ENCODE data around the gene THSD4.
A peak's percentile ranks its signal among the peaks of the same experiment; 100 is the strongest.
"Not testable (repeated sequence)": the region's sequence is repeated elsewhere in the genome, so short reads cannot be mapped to it uniquely, and the experiment has no call there.

The THSD4 gene

DNA sequence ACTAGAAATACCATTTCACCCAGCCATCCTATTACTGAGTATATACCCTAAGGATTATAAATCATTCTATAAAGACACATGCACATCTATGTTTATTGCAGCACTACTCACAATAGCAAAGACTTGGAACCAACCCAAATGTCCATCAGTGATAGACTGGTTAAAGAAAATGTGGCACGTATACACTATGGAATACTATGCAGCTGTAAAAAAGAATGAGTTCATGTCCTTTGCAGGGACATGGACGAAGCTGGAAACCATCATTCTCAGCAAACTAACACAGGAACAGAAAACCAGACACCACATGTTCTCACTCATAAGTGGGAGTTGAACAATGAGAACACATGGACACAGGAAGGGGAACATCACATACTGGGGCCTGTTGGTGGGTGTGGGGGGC lies 324.2 kb downstream of the THSD4 start:
- H3K27ac Mint-ChIP-seq, H3K9me3 Mint-ChIP-seq, DNase-seq, H3K4me1 Mint-ChIP-seq, H3K4me3 Mint-ChIP-seq, H3K36me3 Mint-ChIP-seq, H3K27me3 Mint-ChIP-seq: not testable (repeated sequence)
- CTCF ChIA-PET = interaction anchor here (0.6 to 3.2 kb wide), 4 partner anchors 9 to 325 kb away, joined by 3 to 15 read pairs (median 6); no protein-coding TSS in a partner anchor

DNA sequence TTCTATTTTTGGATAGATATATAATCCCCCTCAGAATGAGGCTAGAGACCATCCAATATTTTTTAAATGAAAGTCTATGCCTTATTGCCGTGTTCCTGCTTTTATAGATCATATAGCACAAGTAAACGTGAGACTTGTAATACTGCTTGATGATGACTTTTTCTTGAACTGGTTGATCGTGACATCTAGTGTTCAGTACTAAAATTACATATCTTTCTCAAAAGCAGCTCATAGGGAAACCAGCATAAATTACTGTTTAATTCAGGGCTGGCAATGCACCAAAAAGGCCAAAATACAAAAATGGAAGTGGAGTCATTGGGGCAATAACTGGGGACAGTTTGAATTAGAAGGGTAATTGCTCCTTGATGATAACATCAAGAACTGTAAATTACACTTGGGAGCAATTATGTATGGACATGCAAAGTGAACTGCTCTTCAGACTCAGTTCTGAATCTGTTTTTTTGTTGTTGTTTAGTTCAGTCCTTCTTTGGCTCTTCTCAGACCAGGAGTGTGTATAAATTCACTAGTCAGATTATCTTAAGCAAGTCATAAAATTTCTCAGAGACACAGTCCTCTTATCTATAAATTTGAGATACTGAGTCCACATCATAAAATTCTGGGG lies 325.3 kb downstream of the THSD4 start:
- H3K27me3 Mint-ChIP-seq = peaks cover 3% of the 10 kb centered on the region
- CTCF ChIA-PET = interaction anchor here (0.6 to 3.2 kb wide), 10 partner anchors 9 to 616 kb away, joined by 3 to 15 read pairs (median 5); no protein-coding TSS in a partner anchor
- H3K4me1 Mint-ChIP-seq = no peaks in the 10 kb centered on the region
- H3K27ac Mint-ChIP-seq = no peak overlapping the region
- no peak overlapping the region for H3K4me3 Mint-ChIP-seq
- no peaks in the 10 kb centered on the region for H3K36me3 Mint-ChIP-seq
- no peak for DNase-seq
- H3K9me3 Mint-ChIP-seq = no peaks in the 10 kb centered on the region

DNA sequence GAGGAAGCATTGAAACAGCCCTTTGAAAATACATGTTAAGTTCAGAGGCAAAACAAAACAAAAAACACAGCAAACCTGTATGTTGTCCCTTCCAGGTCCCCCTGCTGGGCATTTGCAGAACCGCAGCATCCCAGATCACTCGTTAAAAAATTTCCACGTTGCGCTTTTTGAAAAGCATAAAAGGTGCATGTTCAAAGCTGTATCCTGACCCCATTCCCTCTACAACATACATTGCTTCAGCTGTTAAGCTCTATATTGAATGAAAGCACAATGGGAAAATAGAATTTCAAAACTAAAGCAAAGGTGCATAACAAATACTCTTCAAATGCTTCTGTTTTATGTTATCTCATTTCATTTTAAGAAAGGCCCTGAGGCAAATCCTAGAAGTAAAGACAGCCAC lies 328.3 kb downstream of the THSD4 start:
- no peaks in the 10 kb centered on the region for H3K4me1 Mint-ChIP-seq

DNA sequence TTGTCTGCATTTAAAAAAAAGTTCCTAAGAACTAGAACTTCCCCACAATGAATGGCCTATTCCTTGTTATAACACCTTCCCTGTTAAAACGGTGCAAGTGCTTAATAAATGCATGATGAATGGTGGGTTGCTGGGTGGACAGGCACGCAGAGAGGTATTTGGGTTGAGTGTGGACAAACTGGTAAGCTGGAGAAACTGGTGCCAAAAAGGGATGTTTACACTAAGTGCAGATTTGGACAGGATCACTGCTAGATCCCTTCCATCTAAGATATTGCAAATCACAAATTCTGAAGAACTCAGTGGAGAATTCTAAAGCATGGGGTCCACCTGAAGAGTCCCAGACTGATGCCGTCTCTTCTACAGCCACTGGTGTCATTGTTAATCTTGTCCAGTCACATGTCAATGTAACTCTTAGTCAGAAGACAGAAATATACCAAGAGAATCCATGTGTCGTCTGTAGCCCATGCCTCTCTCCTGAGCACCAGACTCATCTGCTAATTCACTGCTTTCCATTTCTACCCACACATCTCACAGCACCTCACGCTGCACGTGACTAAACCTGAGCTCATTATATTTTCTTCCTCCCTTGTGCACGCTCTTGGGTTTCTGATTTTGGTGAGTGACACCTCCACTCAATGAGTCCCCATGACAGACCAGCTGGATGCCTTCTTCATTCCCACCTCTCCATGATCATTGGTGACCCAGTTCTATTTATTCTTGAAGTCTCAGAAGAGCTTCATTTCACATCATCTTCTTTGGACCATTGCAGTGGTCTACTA lies 328.9 kb downstream of the THSD4 start:
- CTCF ChIA-PET = interaction anchor here (0.5 to 2.3 kb wide), 8 partner anchors 8 to 719 kb away, joined by 3 to 14 read pairs (median 3); no protein-coding TSS in a partner anchor
- H3K27ac Mint-ChIP-seq = no peak overlapping the region
- no peak for DNase-seq
- no peak overlapping the region for H3K4me3 Mint-ChIP-seq
- no peaks in the 10 kb centered on the region for H3K27me3 Mint-ChIP-seq
- H3K4me1 Mint-ChIP-seq = no peaks in the 10 kb centered on the region
- H3K36me3 Mint-ChIP-seq = no peaks in the 10 kb centered on the region
- no peaks in the 10 kb centered on the region for H3K9me3 Mint-ChIP-seq

More for the DNA sequence above, 328.3 kb downstream of the THSD4 start:
- CTCF ChIA-PET = interaction anchor here (0.7 to 2.3 kb wide), 5 partner anchors 9 to 57 kb away, joined by 3 to 14 read pairs (median 3); no protein-coding TSS in a partner anchor
- peak; percentile 58 for DNase-seq
- H3K4me3 Mint-ChIP-seq = no peak overlapping the region
- no peaks in the 10 kb centered on the region for H3K36me3 Mint-ChIP-seq
- no peaks in the 10 kb centered on the region for H3K27me3 Mint-ChIP-seq
- H3K27ac Mint-ChIP-seq = no peak overlapping the region
- no peaks in the 10 kb centered on the region for H3K9me3 Mint-ChIP-seq

DNA sequence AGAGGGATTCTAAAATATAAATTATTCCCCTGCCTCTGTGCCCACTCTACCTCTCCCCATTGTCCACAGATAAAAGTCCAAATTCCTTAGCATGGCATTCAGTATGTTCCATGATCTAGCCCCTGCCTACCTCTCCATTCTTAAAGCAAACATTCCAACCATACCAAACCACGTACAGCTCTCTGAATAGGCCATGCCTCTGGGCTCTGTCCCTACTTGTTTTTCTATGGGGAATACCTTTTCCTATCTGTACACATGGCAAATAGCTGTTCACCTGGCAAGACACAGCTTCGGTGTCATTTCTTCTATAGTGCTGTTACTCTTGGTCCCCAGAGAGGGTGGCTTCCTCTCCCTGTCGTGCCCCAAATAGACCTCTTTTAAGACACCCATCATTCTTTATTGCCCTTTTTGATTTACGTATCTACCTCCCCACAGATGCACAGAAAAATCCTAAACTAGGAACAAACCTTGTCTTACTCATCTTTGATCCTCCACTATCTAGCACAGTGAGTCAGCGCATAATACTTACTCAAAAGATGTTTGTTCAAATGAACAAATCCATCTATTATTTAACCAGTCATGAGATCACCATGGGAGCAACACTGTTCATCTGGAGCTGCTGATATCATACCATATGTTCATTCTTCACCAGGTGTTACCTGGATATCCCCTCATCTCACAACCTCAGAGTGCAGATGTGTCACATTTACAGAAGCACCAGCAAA lies 329.8 kb downstream of the THSD4 start:
- Mint-ChIP-seq H3K27me3 (peaks cover 4% of the 10 kb centered on the region), H3K27ac (no peak overlapping the region), H3K4me3 (no peak overlapping the region), H3K4me1 (no peaks in the 10 kb centered on the region), H3K9me3 (no peaks in the 10 kb centered on the region), H3K36me3 (no peaks in the 10 kb centered on the region)
- no peak for DNase-seq
- CTCF ChIA-PET = interaction anchor here (0.5 to 2.3 kb wide), 6 partner anchors 7 to 720 kb away, joined by 3 to 14 read pairs (median 4); no protein-coding TSS in a partner anchor

DNA sequence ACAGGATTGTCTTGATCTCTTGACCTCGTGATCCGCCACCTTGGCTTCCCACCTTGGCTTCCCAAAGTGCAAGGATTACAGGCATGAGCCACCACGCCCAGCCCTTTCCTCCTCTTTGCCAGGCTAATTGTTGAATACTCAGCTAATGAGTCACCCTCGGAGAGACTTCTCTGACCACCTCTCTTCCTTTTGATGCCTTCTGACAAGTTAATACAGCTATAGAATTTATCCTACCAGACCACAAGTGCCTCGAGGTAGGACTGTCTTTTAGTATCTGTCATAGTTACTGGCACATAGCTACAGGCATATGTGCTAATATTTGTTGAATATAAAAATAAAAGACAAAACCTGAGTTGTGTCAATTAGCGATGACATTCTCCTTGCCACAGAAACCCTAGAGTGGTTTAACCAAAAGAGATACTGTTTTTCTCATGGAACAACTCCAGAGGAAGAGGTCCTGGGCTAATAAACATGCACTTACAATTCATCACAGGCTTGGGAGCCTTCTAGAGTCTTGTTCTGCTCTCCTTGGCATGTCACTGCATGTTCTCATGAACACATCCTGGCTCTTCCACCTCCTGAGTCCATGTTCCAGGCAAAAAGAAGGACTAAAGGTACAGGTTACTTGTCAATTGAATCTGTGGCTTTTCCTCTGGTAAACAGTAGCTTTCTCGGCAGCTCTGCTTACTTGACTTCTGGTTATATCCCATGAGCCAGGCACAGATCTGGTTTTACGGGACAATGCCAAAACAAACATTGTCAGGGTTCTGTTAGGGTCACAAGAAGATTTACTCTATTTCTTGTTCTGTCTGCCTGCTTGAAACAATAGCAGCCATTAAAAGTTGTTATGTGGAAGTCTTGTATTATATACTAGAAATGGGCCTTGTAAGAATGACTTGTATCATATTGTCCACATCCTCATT lies 332.3 kb downstream of the THSD4 start:
- H3K4me3 Mint-ChIP-seq = no peak overlapping the region
- H3K9me3 Mint-ChIP-seq = no peaks in the 10 kb centered on the region
- CTCF ChIA-PET = interaction anchor here (1.0 kb wide), 1 partner anchor 29 kb away, joined by 3 read pairs; no protein-coding TSS in a partner anchor
- no peaks in the 10 kb centered on the region for H3K4me1 Mint-ChIP-seq
- no peaks in the 10 kb centered on the region for H3K36me3 Mint-ChIP-seq
- H3K27ac Mint-ChIP-seq = no peak overlapping the region
- peaks cover 8% of the 10 kb centered on the region for H3K27me3 Mint-ChIP-seq
- DNase-seq = no peak

DNA sequence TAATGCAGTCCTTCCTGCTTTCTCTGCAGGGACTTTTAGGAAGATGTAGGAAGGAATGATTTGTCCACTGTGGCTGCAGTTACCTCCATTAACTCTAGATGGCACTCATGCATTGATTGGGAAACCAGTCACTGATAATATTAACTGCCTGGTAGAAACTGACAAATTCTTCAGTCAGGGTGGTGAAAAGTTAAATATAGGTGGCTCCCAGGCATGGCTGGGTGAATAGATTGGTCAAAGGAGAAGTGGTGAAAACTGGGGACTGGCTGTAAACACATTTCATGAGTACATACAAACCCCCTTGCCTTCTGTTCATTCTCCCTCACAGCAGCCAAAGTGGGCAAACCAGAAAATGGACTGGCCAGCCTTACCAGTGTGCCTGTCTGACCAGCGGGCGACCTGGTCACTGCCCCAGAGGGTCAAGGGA lies 333.4 kb downstream of the THSD4 start:
- DNase-seq = no peak
- H3K4me3 Mint-ChIP-seq = no peak overlapping the region
- peaks cover 8% of the 10 kb centered on the region for H3K27me3 Mint-ChIP-seq
- H3K36me3 Mint-ChIP-seq = no peaks in the 10 kb centered on the region
- no peaks in the 10 kb centered on the region for H3K4me1 Mint-ChIP-seq
- H3K27ac Mint-ChIP-seq = no peak overlapping the region
- CTCF ChIA-PET = no interaction called here
- no peaks in the 10 kb centered on the region for H3K9me3 Mint-ChIP-seq

DNA sequence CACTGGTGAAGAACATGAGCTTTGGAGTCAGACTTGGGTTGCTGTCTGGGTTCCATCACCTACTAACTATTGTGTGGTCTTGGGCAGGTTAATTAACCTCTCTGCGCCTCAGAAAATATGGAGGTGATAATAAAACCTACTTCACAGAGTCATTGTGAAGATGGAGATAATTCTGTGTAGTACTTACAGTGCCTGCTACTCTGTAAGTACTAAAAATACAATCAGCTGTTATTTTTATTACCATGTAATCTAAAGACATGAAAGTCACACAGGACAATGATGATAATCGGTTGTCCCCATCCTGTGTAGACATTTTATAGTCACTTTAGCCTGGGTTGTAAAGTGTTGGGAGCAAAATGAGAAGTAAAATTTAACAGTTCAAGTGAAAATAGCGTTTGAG lies 334.1 kb downstream of the THSD4 start:
- H3K4me3 Mint-ChIP-seq = no peak overlapping the region
- H3K9me3 Mint-ChIP-seq = no peaks in the 10 kb centered on the region
- DNase-seq = no peak
- H3K36me3 Mint-ChIP-seq = no peaks in the 10 kb centered on the region
- CTCF ChIA-PET = interaction anchor here (1.3 kb wide), 1 partner anchor 9 kb away, joined by 5 read pairs; no protein-coding TSS in a partner anchor
- peaks cover 8% of the 10 kb centered on the region for H3K27me3 Mint-ChIP-seq
- H3K4me1 Mint-ChIP-seq = no peaks in the 10 kb centered on the region
- H3K27ac Mint-ChIP-seq = no peak overlapping the region

DNA sequence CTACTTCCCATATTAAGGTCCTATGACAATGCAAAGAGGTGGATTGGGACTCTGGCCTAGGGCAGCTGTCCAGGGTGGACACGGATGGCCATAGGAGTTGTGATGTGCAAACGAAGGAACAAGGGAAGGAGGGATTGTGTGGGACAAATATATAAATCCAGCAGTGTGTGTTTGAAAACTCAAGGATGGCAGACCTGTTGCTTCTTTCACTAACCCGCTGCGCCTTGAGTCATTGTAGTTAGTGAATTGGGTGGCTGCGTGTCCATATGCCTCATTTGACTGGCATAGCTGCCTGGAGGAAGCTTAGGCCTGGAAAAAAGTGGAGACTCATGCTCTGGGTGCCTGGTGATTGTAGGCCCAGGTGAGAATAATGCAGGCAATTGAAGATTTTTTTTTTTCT lies 334.7 kb downstream of the THSD4 start:
- no peaks in the 10 kb centered on the region for H3K4me1 Mint-ChIP-seq
- H3K4me3 Mint-ChIP-seq = no peak overlapping the region
- CTCF ChIA-PET = interaction anchor here (1.3 kb wide), 1 partner anchor 9 kb away, joined by 5 read pairs; no protein-coding TSS in a partner anchor
- no peaks in the 10 kb centered on the region for H3K9me3 Mint-ChIP-seq
- no peaks in the 10 kb centered on the region for H3K36me3 Mint-ChIP-seq
- H3K27ac Mint-ChIP-seq = no peak overlapping the region
- H3K27me3 Mint-ChIP-seq = peaks cover 10% of the 10 kb centered on the region
- DNase-seq = no peak

DNA sequence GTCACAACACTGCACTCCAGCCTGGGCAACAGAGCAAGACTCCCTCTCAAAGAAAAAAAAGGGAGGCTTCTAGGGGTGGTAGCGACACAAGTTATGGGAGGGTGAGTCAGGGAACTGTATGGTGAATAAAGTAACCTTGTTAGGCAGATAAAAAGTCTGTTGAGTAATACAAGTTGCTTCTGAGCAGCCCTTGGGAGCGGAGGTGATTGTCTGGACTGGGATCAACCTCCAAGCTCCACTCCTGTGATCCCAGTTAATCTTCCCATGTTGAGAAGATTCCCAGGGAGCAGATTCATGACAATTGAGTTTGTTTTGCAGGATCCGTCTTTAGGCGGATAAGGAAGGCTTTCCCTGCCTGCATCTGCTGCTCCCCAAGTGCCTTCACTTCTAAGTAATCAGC lies 335.9 kb downstream of the THSD4 start:
- Mint-ChIP-seq H3K4me3 (no peak overlapping the region), H3K4me1 (no peaks in the 10 kb centered on the region), H3K36me3 (no peaks in the 10 kb centered on the region), H3K27ac (peak overlapping the region; percentile 30), H3K27me3 (peaks cover 18% of the 10 kb centered on the region), H3K9me3 (no peaks in the 10 kb centered on the region)
- DNase-seq = no peak
- CTCF ChIA-PET = no interaction called here

DNA sequence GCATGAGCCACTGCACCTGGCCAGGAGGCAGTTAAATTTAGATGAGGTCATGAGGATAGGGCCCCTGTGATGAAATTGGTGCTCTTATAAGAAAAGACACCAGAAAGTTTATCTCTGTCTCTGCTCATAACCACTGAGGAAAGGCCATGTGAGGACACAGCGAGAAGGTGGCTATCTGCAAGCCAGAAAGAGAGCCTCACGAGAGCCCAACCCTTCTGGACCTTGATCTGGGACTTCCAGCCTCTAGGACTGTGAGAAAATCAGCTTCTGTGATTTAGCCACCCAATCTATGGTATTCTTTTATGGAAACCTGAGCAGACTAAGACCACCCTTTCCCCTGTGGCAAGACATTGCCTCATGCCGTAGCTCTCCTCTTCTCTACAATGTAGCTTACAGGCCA lies 337.6 kb downstream of the THSD4 start:
- H3K4me1 Mint-ChIP-seq = no peaks in the 10 kb centered on the region
- no peak for DNase-seq
- no peak overlapping the region for H3K4me3 Mint-ChIP-seq
- H3K27ac Mint-ChIP-seq = no peak overlapping the region
- peaks cover 25% of the 10 kb centered on the region for H3K27me3 Mint-ChIP-seq
- CTCF ChIA-PET = interaction anchor here (1.8 kb wide), 1 partner anchor 9 kb away, joined by 5 read pairs; no protein-coding TSS in a partner anchor
- no peaks in the 10 kb centered on the region for H3K36me3 Mint-ChIP-seq
- no peaks in the 10 kb centered on the region for H3K9me3 Mint-ChIP-seq

DNA sequence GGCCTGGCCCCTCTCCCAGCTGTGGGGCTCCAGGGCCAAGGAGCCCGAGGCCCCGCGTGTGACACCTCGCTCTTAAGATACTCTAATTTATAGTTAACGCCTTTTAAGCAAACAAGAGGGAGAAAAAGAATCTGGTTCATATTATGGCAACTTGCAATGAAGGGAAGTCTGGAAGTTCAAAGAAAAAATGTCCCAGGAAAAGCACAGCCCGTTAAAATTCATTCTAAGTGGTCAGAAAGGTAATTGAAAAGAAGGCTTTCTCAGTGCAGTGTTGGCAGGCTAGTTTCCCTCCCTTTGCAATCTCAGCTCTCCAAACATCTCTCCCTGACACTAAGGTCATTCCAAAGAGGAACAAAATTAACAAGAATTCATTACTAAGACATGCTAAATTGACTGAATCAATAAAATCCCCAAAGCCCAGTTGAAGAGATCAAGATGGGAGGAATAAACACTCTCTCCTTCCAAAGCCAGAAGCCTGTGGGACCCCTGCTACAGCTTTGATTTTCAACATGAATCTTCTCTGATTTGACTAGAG lies 339.3 kb downstream of the THSD4 start:
- no peak overlapping the region for H3K27ac Mint-ChIP-seq
- peaks cover 29% of the 10 kb centered on the region for H3K27me3 Mint-ChIP-seq

DNA sequence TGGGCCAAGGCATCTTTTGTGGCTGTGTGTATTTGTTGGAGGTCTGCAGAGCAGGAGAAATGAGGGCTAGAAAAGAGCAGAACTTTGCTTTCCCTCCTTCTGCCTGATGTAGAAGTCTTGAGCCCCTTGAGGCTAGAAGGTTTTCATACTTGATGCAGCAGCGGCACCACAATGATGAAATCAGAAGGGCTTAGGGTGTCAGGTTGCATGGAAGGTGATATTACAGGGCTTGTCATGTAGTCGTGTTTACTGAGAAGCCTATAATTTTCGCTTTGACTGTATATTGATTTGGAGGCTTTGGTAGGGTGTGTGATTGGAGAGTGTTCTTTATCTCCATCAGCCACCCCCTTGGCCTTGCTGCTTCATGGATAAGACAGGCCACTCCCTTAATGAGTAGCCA lies 339.8 kb downstream of the THSD4 start:
- Mint-ChIP-seq H3K36me3 (no peaks in the 10 kb centered on the region), H3K9me3 (no peaks in the 10 kb centered on the region), H3K4me3 (no peak overlapping the region), H3K27me3 (peaks cover 25% of the 10 kb centered on the region), H3K4me1 (no peaks in the 10 kb centered on the region), H3K27ac (no peak overlapping the region)
- CTCF ChIA-PET = no interaction called here
- DNase-seq = no peak

More for the DNA sequence above, 339.3 kb downstream of the THSD4 start:
- Mint-ChIP-seq H3K36me3 (no peaks in the 10 kb centered on the region), H3K4me1 (no peaks in the 10 kb centered on the region), H3K9me3 (no peaks in the 10 kb centered on the region), H3K4me3 (no peak overlapping the region)
- CTCF ChIA-PET = no interaction called here
- no peak for DNase-seq

Measured in activated naive CD4-positive, alpha-beta T cell treated with anti-CD3 and anti-CD28 coated beads, Interleukin-2, amount 10 ng/mL, durations not matched to agents 7 days and 5 days (primary cell).